ENCODE measurements around the gene ZNF598. TPM values are rescaled to one million over a fixed set of nuclear protein-coding genes. Genes with fewer than 3 reads are reported as not detected.
"Not testable (repeated sequence)": the region's sequence is repeated elsewhere in the genome, so short reads cannot be mapped to it uniquely, and the experiment has no call there.

The ZNF598 gene
- total RNA-seq, 1 donor from 2014 or later, result 14.5 TPM

DNA sequence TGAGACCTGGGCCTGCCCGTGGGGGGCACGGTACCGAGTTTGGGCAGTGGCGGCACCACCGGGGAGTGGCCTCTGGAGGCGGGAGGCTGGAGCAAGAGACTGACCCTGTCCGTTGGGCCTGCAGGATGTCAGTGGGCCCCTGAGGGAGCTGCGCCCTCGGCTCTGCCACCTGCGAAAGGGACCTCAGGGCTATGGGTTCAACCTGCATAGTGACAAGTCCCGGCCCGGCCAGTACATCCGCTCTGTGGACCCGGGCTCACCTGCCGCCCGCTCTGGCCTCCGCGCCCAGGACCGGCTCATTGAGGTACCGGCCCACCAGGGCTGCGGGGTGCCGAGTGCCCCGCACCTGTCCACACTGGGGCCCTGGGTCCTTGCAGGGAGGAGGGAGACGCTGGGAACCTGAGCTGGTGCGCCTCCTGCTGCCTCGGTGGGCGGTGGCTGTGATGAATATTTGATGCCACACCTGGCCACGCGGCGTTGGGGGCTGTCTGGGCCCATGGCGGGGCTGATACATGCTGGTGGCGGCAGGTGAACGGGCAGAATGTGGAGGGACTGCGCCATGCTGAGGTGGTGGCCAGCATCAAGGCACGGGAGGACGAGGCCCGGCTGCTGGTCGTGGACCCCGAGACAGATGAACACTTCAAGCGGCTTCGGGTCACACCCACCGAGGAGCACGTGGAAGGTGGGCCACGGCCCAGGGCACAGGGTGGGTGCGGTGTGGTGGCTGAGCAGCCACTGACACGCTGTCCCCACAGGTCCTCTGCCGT, 26.8 kb upstream of the ZNF598 start:
- TF ChIP-seq, protein P1, sequence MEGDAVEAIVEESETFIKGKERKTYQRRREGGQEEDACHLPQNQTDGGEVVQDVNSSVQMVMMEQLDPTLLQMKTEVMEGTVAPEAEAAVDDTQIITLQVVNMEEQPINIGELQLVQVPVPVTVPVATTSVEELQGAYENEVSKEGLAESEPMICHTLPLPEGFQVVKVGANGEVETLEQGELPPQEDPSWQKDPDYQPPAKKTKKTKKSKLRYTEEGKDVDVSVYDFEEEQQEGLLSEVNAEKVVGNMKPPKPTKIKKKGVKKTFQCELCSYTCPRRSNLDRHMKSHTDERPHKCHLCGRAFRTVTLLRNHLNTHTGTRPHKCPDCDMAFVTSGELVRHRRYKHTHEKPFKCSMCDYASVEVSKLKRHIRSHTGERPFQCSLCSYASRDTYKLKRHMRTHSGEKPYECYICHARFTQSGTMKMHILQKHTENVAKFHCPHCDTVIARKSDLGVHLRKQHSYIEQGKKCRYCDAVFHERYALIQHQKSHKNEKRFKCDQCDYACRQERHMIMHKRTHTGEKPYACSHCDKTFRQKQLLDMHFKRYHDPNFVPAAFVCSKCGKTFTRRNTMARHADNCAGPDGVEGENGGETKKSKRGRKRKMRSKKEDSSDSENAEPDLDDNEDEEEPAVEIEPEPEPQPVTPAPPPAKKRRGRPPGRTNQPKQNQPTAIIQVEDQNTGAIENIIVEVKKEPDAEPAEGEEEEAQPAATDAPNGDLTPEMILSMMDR (IDR thresholded peaks at IDR 0.05; ENCODE audit: borderline replicate concordance), result no peak
- peaks cover 38% of the 10 kb centered on the region for H3K36me3 ChIP-seq
- H3K9me3 ChIP-seq (replicated peaks), result no peaks in the 10 kb centered on the region
- peak overlapping the region; percentile 72 for H3K4me3 ChIP-seq
- DNase-seq, result no peak
- peak overlapping the region; percentile 96 for H3K27ac ChIP-seq (replicated peaks)
- peaks cover 91% of the 10 kb centered on the region for H3K4me1 ChIP-seq
- no peaks in the 10 kb centered on the region for H3K27me3 ChIP-seq (ENCODE audit: low read depth)
- intact Hi-C loops (cut with micrococcal nuclease), result no loop called here

DNA sequence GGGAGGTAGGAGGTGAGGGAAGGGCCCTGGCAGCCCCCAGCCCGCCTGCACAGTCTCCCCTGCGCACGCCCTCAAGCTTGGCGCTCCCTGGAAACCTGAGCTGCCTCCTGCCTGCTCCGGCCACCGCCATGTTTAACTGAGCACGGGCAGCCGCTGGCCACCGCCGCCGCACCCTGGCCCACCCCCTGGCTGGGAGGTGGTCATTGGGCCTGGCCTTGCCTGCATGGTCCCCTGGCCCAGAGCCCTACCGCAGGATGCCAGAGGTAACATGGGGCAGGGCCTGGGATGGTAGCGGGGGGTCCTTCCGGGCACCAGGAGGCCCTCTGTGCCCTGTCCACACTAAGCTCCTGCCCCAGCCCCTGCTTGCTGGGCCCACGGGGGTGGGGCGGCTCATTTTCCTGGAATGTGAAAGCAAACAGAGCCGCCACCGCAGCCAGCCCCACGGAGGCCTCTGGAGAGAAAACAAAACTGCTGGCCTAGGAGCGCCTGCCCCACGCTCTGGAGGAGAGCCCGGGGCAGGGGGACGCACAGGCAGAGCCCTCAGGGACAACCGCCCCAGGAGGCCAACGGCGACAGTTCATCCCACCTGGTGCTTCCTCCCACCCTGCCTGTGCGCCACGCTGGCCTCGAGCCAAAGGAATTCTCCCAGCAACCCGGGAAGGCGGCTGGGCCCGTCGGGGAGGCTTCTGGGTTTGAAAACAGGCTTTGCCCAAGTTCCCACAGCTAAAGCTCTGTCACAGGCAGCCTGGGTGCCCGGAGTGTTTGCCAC, 26.0 kb upstream of the ZNF598 start:
- H3K4me1 ChIP-seq, result peaks cover 84% of the 10 kb centered on the region
- intact Hi-C loops (cut with micrococcal nuclease), result no loop called here
- H3K4me3 ChIP-seq, result peak overlapping the region; percentile 72
- no peaks in the 10 kb centered on the region for H3K9me3 ChIP-seq (replicated peaks)
- DNase-seq, result peak; percentile 79
- H3K27ac ChIP-seq (replicated peaks), result peak overlapping the region; percentile 96
- H3K27me3 ChIP-seq (ENCODE audit: low read depth), result no peaks in the 10 kb centered on the region
- TF ChIP-seq, protein P1 (IDR thresholded peaks at IDR 0.05; ENCODE audit: borderline replicate concordance), result no peak
- peaks cover 39% of the 10 kb centered on the region for H3K36me3 ChIP-seq

DNA sequence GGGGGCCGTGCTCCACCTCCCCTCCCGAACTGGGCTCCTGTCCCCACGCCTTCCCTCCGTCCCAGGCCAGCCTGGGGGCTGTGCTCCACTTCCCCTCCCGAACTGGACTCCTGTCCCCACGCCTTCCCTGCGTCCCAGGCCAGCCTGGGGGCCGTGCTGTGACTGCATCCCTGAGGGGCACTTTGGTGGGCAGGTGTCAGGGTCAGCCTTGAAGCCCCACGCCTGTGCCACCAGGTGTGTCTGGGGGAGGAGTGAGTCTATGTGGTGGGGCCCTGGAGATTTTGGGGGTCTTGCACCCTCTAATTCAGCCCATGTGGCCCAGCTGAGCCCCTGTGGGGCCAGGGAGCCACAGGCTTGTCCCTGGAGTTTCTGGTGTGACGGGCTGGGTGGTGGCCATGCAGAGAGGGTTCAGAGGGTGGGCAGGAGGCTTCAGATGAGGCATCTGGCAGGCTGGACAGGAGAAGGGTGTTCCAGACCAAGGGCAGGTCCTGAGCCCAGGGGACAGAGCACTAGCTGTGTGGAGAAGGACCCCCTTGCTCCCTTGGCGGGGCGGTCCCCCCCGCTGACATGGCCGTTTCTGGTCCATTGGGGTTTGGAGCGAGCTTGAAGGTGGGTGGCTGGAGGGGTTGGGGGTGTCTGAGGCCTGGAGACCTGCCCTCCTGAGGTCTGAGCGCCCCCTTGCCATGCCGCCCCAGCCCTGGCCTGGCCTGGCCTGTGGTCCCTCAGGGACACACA, 25.2 kb upstream of the ZNF598 start:
- TF ChIP-seq, protein P1 (IDR thresholded peaks at IDR 0.05; ENCODE audit: borderline replicate concordance), result no peak
- Histone ChIP-seq H3K27ac (replicated peaks) (peak overlapping the region; percentile 96), H3K9me3 (replicated peaks) (no peaks in the 10 kb centered on the region), H3K27me3 (ENCODE audit: low read depth) (no peaks in the 10 kb centered on the region), H3K4me3 (peak overlapping the region; percentile 72), H3K36me3 (peaks cover 45% of the 10 kb centered on the region), H3K4me1 (peaks cover 81% of the 10 kb centered on the region)
- DNase-seq, result no peak
- intact Hi-C loops (cut with micrococcal nuclease), result no loop called here

DNA sequence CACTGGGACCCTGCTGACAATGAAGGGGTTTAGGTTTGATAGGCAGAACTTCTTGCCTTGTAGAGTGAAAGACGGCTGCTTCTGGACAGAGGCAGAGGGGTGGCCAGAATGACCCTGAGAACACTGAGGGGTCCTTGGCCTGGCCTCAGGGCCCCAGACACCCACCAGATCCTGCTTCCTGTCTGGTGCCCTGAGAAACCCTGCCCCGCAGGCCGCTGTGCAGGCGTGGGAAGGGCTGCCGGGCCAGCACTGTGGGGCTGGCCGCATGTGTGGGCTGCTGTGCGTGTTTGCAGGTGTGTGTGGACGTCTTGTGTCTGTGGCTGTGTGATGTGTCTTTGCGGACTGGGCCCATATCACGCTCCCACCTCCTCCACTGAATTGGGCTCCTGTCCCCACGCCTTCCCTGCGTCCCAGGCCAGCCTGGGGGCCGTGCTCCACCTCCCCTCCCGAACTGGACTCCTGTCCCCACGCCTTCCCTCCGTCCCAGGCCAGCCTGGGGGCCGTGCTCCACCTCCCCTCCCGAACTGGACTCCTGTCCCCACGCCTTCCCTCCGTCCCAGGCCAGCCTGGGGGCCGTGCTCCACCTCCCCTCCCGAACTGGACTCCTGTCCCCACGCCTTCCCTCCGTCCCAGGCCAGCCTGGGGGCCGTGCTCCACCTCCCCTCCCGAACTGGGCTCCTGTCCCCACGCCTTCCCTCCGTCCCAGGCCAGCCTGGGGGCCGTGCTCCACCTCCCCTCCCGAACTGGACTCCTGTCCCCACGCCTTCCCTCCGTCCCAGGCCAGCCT, 24.5 kb upstream of the ZNF598 start:
- DNase-seq; intact Hi-C loops (cut with micrococcal nuclease); H3K9me3 ChIP-seq (replicated peaks); H3K27me3 ChIP-seq (ENCODE audit: low read depth): not testable (repeated sequence)
- peak overlapping the region; percentile 72 for H3K4me3 ChIP-seq
- H3K36me3 ChIP-seq, result peaks cover 48% of the 10 kb centered on the region
- H3K27ac ChIP-seq (replicated peaks), result peak overlapping the region; percentile 98
- peaks cover 80% of the 10 kb centered on the region for H3K4me1 ChIP-seq

DNA sequence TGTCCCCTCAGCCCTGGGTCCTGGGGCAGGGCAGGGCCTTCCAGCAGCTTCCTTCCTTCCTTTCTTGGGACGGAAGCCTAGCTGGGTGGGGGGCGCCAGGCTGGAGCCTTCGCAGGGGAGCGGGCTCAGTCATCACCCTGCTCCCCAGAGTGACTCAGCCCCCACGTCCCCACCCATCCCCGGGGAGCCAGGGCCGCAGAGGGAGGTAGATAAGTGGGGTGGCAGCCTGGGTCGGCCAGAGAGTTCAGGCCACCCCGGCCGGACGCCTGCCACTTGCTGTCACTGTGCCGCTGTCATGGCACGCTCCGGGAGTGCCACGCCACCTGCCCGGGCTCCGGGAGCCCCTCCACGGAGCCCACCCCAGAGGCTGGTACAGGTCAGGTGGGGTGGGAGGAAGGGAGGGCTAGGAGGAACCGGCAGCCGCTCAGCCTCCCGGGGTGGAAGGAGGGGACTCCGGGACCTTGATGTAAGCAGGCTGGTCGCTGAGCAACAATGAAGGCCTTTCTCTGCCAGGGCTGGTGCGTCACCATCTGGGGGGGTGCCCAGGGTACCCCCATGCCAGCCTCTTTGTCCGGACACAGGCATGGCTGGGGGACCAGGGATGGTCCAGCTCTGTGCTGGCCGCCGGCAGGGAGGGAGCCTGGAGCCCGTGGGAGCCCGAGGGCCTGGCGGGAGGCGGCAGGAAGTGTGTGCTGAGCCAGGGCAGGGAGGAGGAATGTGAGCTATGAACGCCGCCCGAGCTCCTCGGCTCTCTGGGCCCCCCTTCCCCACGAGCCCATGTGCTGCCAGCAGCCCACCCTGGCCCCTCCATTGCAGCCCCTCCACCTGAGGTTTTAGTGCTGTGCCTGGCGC, 23.7 kb upstream of the ZNF598 start:
- Histone ChIP-seq H3K4me1 (peaks cover 80% of the 10 kb centered on the region), H3K9me3 (replicated peaks) (no peaks in the 10 kb centered on the region), H3K27ac (replicated peaks) (peak overlapping the region; percentile 98), H3K27me3 (ENCODE audit: low read depth) (no peaks in the 10 kb centered on the region), H3K4me3 (peak overlapping the region; percentile 72), H3K36me3 (peaks cover 40% of the 10 kb centered on the region)
- TF ChIP-seq, protein P1 (IDR thresholded peaks at IDR 0.05; ENCODE audit: borderline replicate concordance), result no peak
- intact Hi-C loops (cut with micrococcal nuclease), result no loop called here
- DNase-seq, result peak; percentile 76

All from left ventricle myocardium inferior (tissue), 1 donor.